H9 (cell line): ENCODE results near the gene TMEM154. TPM values are rescaled to one million over a fixed set of nuclear protein-coding genes. Genes with fewer than 3 reads are reported as not detected.
A peak's percentile ranks its signal among the peaks of the same experiment; 100 is the strongest.

ENCODE experiments used
- DNase-seq: peaks from one replicate; pipeline ENCODE4 v3.0.0-alpha.2; 2017
- H2AFZ ChIP-seq: one replicate; pipeline ENCODE4 v1.6.1; 2013; ENCODE audit warnings: mild to moderate bottlenecking, low read length, control low read depth, moderate library complexity
- H2AK5ac ChIP-seq: 2 replicates; pipeline ENCODE4 v1.6.1; 2013; ENCODE audit warnings: low read length, control low read depth, mixed read lengths; ENCODE audit not compliant: insufficient read length
- H2BK120ac ChIP-seq: one replicate; pipeline ENCODE4 v1.6.1; 2013; ENCODE audit warnings: low read depth, mild to moderate bottlenecking, low read length, control low read depth, inconsistent platforms; ENCODE audit not compliant: poor library complexity, severe bottlenecking
- H2BK12ac ChIP-seq: 2 replicates; pipeline ENCODE4 v1.6.1; 2013; ENCODE audit warnings: low read length, control low read depth, mixed read lengths, low read depth; ENCODE audit not compliant: insufficient read length
- H2BK15ac ChIP-seq: 2 replicates; pipeline ENCODE4 v1.6.1; 2013; ENCODE audit warnings: low read depth, low read length, control low read depth
- H2BK20ac ChIP-seq: one replicate; pipeline ENCODE4 v1.6.1; 2013; ENCODE audit warnings: low read depth, mild to moderate bottlenecking, low read length, control low read depth, inconsistent platforms; ENCODE audit not compliant: poor library complexity, severe bottlenecking
- H2BK5ac ChIP-seq: 2 replicates; pipeline ENCODE4 v1.6.1; 2013; ENCODE audit warnings: low read length, control low read depth, mixed read lengths; ENCODE audit not compliant: insufficient read length
- H3K14ac ChIP-seq: 2 replicates; pipeline ENCODE4 v1.6.1; 2013; ENCODE audit warnings: low read length, control low read depth; ENCODE audit not compliant: insufficient read depth
- H3K18ac ChIP-seq: 2 replicates; pipeline ENCODE4 v1.6.1; 2013; ENCODE audit warnings: low read depth, mild to moderate bottlenecking, mixed read lengths, low read length, control low read depth; ENCODE audit not compliant: insufficient read length
- H3K23ac ChIP-seq: 2 replicates; pipeline ENCODE4 v1.6.1; 2013; ENCODE audit warnings: low read length, control low read depth, mixed read lengths, low read depth; ENCODE audit not compliant: insufficient read length
- H3K23me2 ChIP-seq: 2 replicates; pipeline ENCODE4 v1.6.1; 2013; ENCODE audit warnings: low read depth, mild to moderate bottlenecking, mixed read lengths, low read length, control low read depth; ENCODE audit not compliant: insufficient read length, poor library complexity, severe bottlenecking
- H3K27ac ChIP-seq: 2 replicates; pipeline ENCODE4 v1.5.1; 2013; ENCODE audit warnings: low read length, control low read depth, mixed read lengths, low read depth; ENCODE audit not compliant: insufficient read length
- H3K27me3 ChIP-seq: 2 replicates; pipeline ENCODE4 v1.6.1; 2013; ENCODE audit warnings: low read length, control low read depth, inconsistent platforms; ENCODE audit not compliant: insufficient read depth
- H3K4ac ChIP-seq: 2 replicates; pipeline ENCODE4 v1.6.1; 2013; ENCODE audit warnings: low read depth, mild to moderate bottlenecking, control low read depth, inconsistent platforms, low read length, moderate library complexity
- H3K4me1 ChIP-seq: 2 replicates; pipeline ENCODE4 v1.6.1; 2013; ENCODE audit warnings: low read length, control low read depth, inconsistent platforms; ENCODE audit not compliant: insufficient read depth
- H3K4me2 ChIP-seq: 2 replicates; pipeline ENCODE4 v1.6.1; 2013; ENCODE audit warnings: low read length, control low read depth, mixed read lengths; ENCODE audit not compliant: insufficient read length, insufficient read depth
- H3K56ac ChIP-seq: 2 replicates; pipeline ENCODE4 v1.6.1; 2013; ENCODE audit warnings: low read depth, mild to moderate bottlenecking, mixed read lengths, low read length, control low read depth; ENCODE audit not compliant: insufficient read length
- H3K79me1 ChIP-seq: 2 replicates; pipeline ENCODE4 v1.6.1; 2013; ENCODE audit warnings: low read depth, mild to moderate bottlenecking, moderate library complexity, low read length, control low read depth, inconsistent platforms; ENCODE audit not compliant: insufficient read depth, poor library complexity, severe bottlenecking
- H3K79me2 ChIP-seq: 2 replicates; pipeline ENCODE4 v1.6.1; 2013; ENCODE audit warnings: low read length, control low read depth, inconsistent platforms; ENCODE audit not compliant: insufficient read depth
- H3K9ac ChIP-seq: 2 replicates; pipeline ENCODE4 v1.6.1; 2013; ENCODE audit warnings: low read length, control low read depth, mixed read lengths; ENCODE audit not compliant: insufficient read length; ENCODE audit errors: extremely low read depth
- H3K9me3 ChIP-seq: one replicate; pipeline ENCODE4 v1.6.1; 2013; ENCODE audit warnings: low read depth, low read length, inconsistent platforms; ENCODE audit not compliant: control insufficient read depth
- H3T11ph ChIP-seq: one replicate; pipeline ENCODE4 v1.6.1; 2013; ENCODE audit warnings: mild to moderate bottlenecking, low read length, control low read depth, inconsistent platforms
- H4K20me1 ChIP-seq: one replicate; pipeline ENCODE4 v1.6.1; 2013; ENCODE audit not compliant: control insufficient read depth, insufficient read length, insufficient read depth
- H4K5ac ChIP-seq: 2 replicates; pipeline ENCODE4 v1.6.1; 2013; ENCODE audit warnings: low read depth, mild to moderate bottlenecking, mixed read lengths, low read length, control low read depth; ENCODE audit not compliant: insufficient read length
- H4K8ac ChIP-seq: replicated peaks from 2 replicates; pipeline ENCODE4 v1.6.1; 2013; ENCODE audit warnings: low read length, control low read depth, mixed read lengths, low read depth; ENCODE audit not compliant: insufficient read length
- H4K91ac ChIP-seq: 2 replicates; pipeline ENCODE4 v1.6.1; 2013; ENCODE audit warnings: low read depth, mild to moderate bottlenecking, moderate library complexity, mixed read lengths, low read length, control low read depth; ENCODE audit not compliant: insufficient read length
- H3K27ac Mint-ChIP-seq, 3 experiments: 2 replicates in 2 of 3; 3 replicates in 1 of 3; pipeline ENCODE4 v1.8.0; 2020 to 2021; ENCODE audit warnings: mixed read lengths in 3 of 3, mild to moderate bottlenecking in 1 of 3, moderate library complexity in 1 of 3
- H3K27me3 Mint-ChIP-seq: 2 replicates; pipeline ENCODE4 v1.8.0; 2021; ENCODE audit warnings: low read depth, mild to moderate bottlenecking, moderate library complexity, mixed read lengths
- H3K36me3 Mint-ChIP-seq, 3 experiments: 2 replicates in 2 of 3; 3 replicates in 1 of 3; pipeline ENCODE4 v1.8.0; 2020 to 2021; ENCODE audit warnings: low read depth in 3 of 3, mixed read lengths in 3 of 3; ENCODE audit not compliant: insufficient read depth in 1 of 3
- H3K4me1 Mint-ChIP-seq, 2 experiments: 2 replicates each; pipeline ENCODE4 v1.8.0; 2020; ENCODE audit warnings: mixed read lengths in 2 of 2
- H3K4me3 Mint-ChIP-seq, 2 experiments: 2 replicates in 1 of 2; 3 replicates in 1 of 2; pipeline ENCODE4 v1.8.0; 2020 to 2021; ENCODE audit warnings: mild to moderate bottlenecking in 2 of 2, mixed read lengths in 2 of 2, moderate library complexity in 1 of 2
- H3K9me3 Mint-ChIP-seq, 2 experiments: 2 replicates in 1 of 2; 3 replicates in 1 of 2; pipeline ENCODE4 v1.8.0; 2020; ENCODE audit warnings: mild to moderate bottlenecking in 2 of 2, mixed read lengths in 2 of 2, moderate library complexity in 1 of 2
- CTCF ChIP-seq: fragments of 200-600 bp; sonication (generic); conservative IDR thresholded peaks from 3 replicates; pipeline ENCODE4 v1.8.0; 2021; ENCODE audit warnings: antibody characterized with exemption, mild to moderate bottlenecking
- WGBS: extraction: QIAGEN DNeasy Blood & Tissue Kit; methylation state at CpG from one replicate; pipeline ENCODE4 v1.1.7; 2013; ENCODE audit warnings: missing lambda C conversion rate, low lambda C conversion rate, mixed read lengths; ENCODE audit not compliant: insufficient read length; ENCODE audit errors: extremely low coverage; 5-methylcytosine and 5-hydroxymethylcytosine counted together
- total RNA-seq: library from RNA; stranded (reverse); gene quantifications from 2 replicates; pipeline ENCODE4 v1.2.1, GENCODE V29; 2021

TMEM154 gene
- total RNA-seq, 1 experiment from 2014 or later, result 1.7 TPM

GRCh38 chr4:152581536-152582160, 98.1 kb downstream of the TMEM154 start:
- Histone ChIP-seq H2AFZ (no peak overlapping the region), H4K20me1 (no peaks in the 10 kb centered on the region), H2BK20ac (no peak overlapping the region), H2BK15ac (no peak overlapping the region), H3K4me1 (no peaks in the 10 kb centered on the region; the same call in 1 of the 2 replicates), H2BK120ac (no peak overlapping the region), H2BK5ac (no peak overlapping the region), H3K4me2 (no peak overlapping the region), H3K14ac (no peak overlapping the region), H4K5ac (no peak overlapping the region), H3K23me2 (no peaks in the 10 kb centered on the region), H3T11ph (no peak overlapping the region), H3K9me3 (no peaks in the 10 kb centered on the region), H3K79me2 (no peaks in the 10 kb centered on the region), H3K18ac (no peak overlapping the region), H3K4ac (no peak overlapping the region), H3K56ac (no peak overlapping the region), H3K23ac (no peak overlapping the region), H4K91ac (no peak overlapping the region), H3K27me3 (no peaks in the 10 kb centered on the region), H2BK12ac (no peak overlapping the region), H2AK5ac (no peak overlapping the region), H4K8ac (no peak overlapping the region), H3K79me1 (no peaks in the 10 kb centered on the region), H3K27ac (no peak overlapping the region), H3K9ac (no peak overlapping the region)
- Mint-ChIP-seq H3K27ac (no peak overlapping the region; a peak in 1 of 7 replicates), H3K9me3 (peaks cover 0 to 3% of the 10 kb centered on the region in 2 experiments; a peak in 2 of 5 replicates), H3K36me3 (no peaks in the 10 kb centered on the region), H3K4me1 (peaks cover 9 to 10% of the 10 kb centered on the region in 2 experiments), H3K27me3 (no peaks in the 10 kb centered on the region), H3K4me3 (no peak overlapping the region)
- peak; percentile 60 for TF ChIP-seq CTCF
- no peak for DNase-seq
- WGBS, result no CpG with 5 or more reads among the region's 3 CpGs
